ENCODE data around the gene TTC34. TPM values are rescaled to one million over a fixed set of nuclear protein-coding genes. Genes with fewer than 3 reads are reported as not detected.
A peak's percentile ranks its signal among the peaks of the same experiment; 100 is the strongest.

TTC34 gene
- total RNA-seq, 1 donor from 2014 or later, result 3.1 TPM

GRCh38 chr1:2787163-2787911 lies 14.2 kb downstream of the TTC34 start:
- H3K27me3 Mint-ChIP-seq, result no peaks in the 10 kb centered on the region
- no peak overlapping the region for H3K4me3 Mint-ChIP-seq
- no peaks in the 10 kb centered on the region for H3K4me1 Mint-ChIP-seq (ENCODE audit: unreplicated experiment)
- TF ChIP-seq CTCF (conservative IDR thresholded peaks at IDR 0.05), result no peak
- H3K9me3 Mint-ChIP-seq, result peaks cover 13% of the 10 kb centered on the region
- no peaks in the 10 kb centered on the region for H3K36me3 Mint-ChIP-seq
- no peak for DNase-seq (ENCODE audit: extremely low spot score, unreplicated experiment)
- H3K27ac Mint-ChIP-seq, result no peak overlapping the region

GRCh38 chr1:2786329-2787162 lies 14.9 kb downstream of the TTC34 start:
- DNase-seq (ENCODE audit: extremely low spot score, unreplicated experiment), result peak; percentile 68
- Mint-ChIP-seq H3K36me3 (no peaks in the 10 kb centered on the region), H3K4me1 (ENCODE audit: unreplicated experiment) (no peaks in the 10 kb centered on the region), H3K27ac (no peak overlapping the region), H3K9me3 (peaks cover 16% of the 10 kb centered on the region), H3K27me3 (no peaks in the 10 kb centered on the region), H3K4me3 (no peak overlapping the region)
- TF ChIP-seq CTCF (conservative IDR thresholded peaks at IDR 0.05), result peak; percentile 28

GRCh38 chr1:2785631-2786328 lies 15.7 kb downstream of the TTC34 start:
- Mint-ChIP-seq H3K27ac (no peak overlapping the region), H3K9me3 (peaks cover 20% of the 10 kb centered on the region), H3K36me3 (no peaks in the 10 kb centered on the region), H3K4me1 (ENCODE audit: unreplicated experiment) (no peaks in the 10 kb centered on the region), H3K27me3 (no peaks in the 10 kb centered on the region), H3K4me3 (no peak overlapping the region)
- peak; percentile 66 for DNase-seq (ENCODE audit: extremely low spot score, unreplicated experiment)
- TF ChIP-seq CTCF (conservative IDR thresholded peaks at IDR 0.05), result no peak

GRCh38 chr1:2784854-2785630 lies 16.5 kb downstream of the TTC34 start:
- no peak overlapping the region for H3K4me3 Mint-ChIP-seq
- H3K27ac Mint-ChIP-seq, result no peak overlapping the region
- no peaks in the 10 kb centered on the region for H3K36me3 Mint-ChIP-seq
- H3K9me3 Mint-ChIP-seq, result peaks cover 25% of the 10 kb centered on the region
- H3K4me1 Mint-ChIP-seq (ENCODE audit: unreplicated experiment), result no peaks in the 10 kb centered on the region
- TF ChIP-seq CTCF (conservative IDR thresholded peaks at IDR 0.05), result no peak
- H3K27me3 Mint-ChIP-seq, result no peaks in the 10 kb centered on the region
- DNase-seq (ENCODE audit: extremely low spot score, unreplicated experiment), result no peak

Measured in type B pancreatic cell (in vitro differentiated cells).